HG03159 (cell line): ENCODE data around the gene MEI1.
A peak's percentile ranks its signal among the peaks of the same experiment; 100 is the strongest.
"Not testable (repeated sequence)": the region's sequence is repeated elsewhere in the genome, so short reads cannot be mapped to it uniquely, and the experiment has no call there.

Source experiments
- ATAC-seq: cut with Tn5 transposase; IDR thresholded peaks from one replicate; pipeline ENCODE4 v1.9.1; 2021; ENCODE audit warnings: mild to moderate bottlenecking, moderate library complexity; ENCODE audit not compliant: unreplicated experiment

Gene MEI1

GRCh38 chr22:41733241-41733640 lies 33.9 kb downstream of the MEI1 start:
- not testable (repeated sequence) for ATAC-seq

DNA sequence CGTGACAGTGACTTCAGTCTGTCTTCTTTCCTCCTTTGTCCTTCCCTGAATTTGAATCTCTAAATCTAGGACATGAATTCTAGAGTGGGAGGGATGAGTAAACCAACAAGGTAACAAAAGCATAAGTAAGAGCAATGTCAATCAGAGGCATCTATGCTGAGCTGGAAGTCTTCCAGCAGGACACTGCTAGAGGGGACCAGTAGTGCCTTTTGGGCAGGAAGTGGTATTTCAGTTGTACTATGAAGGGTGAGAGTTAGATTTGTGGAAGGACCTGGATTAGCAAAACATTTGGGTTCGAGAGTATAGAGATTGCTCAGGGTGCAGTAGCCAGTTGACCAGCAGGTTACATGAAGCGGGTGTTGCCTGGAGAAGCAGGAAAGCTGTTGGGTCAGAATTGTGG lies 40.3 kb downstream of the MEI1 start:
- no peak for ATAC-seq

DNA sequence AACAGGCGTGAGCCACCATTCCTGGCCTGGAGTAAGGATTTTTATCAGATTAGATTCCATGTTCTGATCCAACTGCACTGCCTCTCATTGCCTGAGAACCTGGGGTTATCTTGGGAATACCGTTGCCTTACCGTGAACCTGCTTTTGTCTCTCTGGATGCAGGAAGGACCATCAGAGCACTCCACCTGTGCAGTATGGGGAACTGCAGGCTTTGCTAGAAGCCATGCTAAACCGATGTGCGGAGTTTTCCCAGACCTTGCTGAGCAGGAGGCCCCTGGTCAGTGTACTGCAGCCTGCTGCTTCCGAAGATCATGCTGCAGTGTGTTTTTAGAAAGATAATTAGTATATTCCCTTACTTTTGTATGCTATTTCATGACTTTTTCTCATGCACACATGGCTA lies 43.6 kb downstream of the MEI1 start:
- ATAC-seq: no peak

- ATAC-seq: no peak
These were observed 46.7 kb downstream of the MEI1 start for GRCh38 chr22:41745968-41746367.

DNA sequence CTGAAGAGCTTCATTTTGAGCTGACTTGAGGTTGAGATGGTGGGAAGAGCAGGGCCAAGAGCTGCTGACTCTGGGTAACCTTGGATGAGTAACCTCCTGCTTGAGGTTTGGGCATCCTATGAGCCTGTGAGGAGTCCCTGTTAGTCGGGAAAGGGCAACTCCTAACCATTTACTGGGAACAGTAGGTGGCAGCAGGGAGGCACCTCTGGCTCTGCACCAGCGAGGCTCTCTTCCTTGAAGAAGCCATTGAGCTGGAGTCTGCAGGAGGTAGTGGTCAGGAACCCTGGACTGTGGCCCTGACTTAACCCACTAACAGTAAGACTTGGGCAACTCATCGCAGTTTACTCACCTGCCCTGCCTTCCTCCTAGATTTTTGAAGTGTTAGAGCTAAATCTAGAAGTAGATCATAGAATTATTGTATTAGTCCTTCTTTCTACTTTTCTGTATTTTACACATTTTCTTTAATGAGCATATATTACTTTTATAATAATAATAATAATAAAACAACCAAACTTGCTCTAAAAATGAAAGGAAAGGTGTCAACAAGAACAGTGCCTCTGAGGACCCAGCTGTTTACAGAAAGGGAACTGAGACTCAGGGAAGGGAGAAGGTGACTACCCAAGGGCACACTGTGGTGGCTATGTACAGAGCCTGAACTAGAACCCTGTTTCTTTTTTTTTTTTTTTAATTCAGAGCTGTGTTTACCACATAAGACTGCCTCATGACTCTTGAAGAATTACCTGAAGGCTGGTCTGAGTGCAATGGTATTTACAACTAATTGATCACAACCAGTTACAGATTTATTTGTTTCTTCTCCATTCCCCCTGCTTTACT lies 47.5 kb downstream of the MEI1 start:
- peak; percentile 77 for ATAC-seq

DNA sequence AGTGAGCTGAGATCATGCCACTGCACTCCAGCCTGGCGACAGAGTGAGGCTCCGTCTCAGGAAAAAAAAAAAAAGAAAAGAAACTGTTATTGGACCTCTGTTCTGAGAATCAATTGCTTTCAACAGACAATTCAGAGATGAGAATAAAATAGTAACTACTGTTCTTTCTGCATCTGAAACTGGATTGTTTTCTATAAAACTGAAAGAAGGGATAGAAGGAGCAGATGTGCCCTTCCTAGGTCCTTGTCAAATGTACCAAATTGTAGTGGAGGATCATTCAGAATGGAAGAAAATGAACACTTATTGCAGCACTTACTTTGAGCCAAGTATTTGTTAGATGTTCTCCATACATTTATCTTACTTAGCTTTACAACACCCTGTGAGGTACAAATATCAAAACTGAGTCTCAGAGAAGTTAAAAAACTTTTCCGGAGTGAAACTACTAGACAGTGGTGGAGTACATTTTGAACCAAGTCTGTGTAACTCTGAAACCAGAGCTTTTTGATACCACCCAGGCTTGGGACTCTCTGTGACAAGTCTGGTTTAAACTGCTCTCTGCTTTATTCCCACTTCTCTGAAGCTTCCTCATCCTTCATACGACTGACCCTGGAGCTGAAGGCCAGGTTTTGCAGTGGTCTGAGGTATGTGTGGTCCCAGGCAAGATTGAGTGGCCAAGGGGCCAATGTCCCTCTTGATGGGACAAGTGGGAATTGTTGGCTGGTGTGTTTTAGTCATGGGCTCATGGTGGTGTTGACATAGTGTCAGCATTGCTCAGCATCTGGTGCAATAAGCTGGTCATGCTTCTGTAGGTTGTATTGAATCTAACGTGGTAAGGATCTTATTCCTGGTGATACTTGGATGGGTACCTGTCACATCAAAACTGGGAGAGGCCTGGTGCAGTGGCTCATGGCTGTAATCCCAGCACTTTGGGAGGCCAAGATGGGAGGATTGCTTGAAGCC lies 53.0 kb downstream of the MEI1 start:
- ATAC-seq: no peak

DNA sequence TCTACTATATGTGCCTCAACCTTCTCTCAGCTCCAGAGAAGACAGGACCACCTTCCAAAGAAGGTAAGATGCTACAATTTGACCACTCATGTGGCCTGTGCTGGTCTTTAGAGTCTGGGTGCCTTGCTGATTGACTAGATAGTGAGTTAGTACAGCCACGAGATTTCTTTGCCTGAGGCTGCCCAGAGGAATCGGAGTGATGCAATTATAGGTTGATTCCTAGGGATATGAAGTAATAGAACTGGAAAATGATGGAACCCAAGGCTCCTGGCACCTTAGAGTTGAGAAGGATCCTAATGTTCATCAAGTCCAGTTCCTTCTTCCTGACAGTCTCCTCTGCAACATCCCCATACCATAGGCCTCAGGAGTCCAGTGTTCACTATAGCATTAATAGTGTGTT lies 54.7 kb downstream of the MEI1 start:
- ATAC-seq: no peak

GRCh38 chr22:41757502-41757901 lies 58.2 kb downstream of the MEI1 start:
- no peak for ATAC-seq

DNA sequence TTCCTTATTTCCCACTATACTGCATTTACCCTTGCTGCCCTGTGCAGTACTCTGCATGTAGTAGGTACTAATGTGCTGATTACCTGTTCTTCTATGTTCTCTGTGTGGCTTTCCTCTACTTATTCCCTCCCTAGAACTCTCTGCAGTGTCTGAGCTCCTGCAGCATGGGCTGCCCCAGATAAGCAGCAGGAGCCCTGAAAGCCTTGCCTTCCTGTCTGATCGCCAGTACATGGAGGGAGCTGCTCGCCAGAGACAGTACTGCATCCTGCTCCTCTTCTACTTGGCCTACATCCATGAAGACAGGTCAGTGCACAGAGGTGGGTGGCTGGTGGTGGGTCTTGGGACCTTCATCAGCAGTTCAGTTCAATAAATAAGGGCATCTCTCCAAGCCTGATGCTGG lies 58.9 kb downstream of the MEI1 start:
- ATAC-seq: no peak

- no peak for ATAC-seq
These were observed 63.9 kb downstream of the MEI1 start for GRCh38 chr22:41762980-41763779.

GRCh38 chr22:41766476-41766875 lies 67.2 kb downstream of the MEI1 start:
- no peak for ATAC-seq

DNA sequence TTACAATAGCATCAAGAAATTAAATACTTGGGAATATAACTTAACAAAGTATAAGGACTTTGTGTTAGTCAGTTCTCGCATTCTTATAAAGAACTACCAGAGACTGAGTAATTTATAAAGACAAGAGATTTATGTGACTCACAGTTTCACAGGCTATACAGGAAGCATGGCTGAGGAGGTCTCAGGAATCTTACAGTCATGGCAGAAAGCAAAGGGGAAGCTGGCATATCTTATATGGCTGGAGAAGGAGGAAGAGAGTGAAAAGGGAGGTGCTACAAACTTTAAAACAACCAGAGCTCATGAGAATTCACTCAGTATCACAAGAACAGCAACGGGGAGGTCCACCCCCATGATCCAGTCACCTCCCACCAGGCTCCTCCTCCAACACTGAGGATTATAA lies 69.1 kb downstream of the MEI1 start:
- ATAC-seq: no peak

- no peak for ATAC-seq
These were observed 71.6 kb downstream of the MEI1 start for GRCh38 chr22:41770715-41771468.

DNA sequence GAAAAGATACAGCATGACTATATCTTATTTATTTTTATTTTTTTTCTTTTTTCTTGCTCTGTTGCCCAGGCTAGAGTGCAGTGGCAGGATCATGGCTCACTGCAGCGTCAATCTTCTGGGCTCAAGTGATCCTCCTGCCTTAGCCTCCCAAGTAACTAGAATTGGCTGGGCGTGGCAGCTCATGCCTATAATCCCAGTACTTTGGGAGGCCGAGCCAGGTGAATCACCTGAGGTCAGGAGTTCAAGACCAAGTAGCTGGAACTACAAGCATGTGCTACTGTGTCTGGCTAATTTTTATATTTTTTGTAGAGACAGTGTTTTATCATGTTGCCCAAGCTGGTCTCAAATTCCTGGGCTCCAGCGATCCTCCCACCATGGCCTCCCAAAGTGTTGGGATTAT lies 72.9 kb downstream of the MEI1 start:
- no peak for ATAC-seq

GRCh38 chr22:41772645-41773044 lies 73.3 kb downstream of the MEI1 start:
- ATAC-seq: no peak

DNA sequence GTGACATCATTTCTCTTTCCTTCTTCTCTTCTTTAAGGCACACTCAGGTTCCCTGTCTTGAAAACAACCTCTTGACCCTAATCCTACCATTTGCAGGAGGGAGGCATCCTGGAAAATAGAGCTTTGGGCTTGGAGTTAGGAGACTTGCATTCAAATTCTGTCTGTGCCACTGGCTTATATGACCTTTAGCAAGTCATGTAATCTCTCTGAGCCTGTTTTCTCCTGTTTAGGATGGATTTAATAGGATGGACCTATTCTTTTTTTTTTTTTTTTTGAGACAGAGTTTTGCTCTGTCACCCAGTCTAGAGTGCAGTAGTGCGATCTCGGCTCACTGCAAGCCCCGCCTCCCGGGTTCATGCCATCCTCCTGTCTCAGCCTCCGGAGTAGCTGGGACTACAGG lies 76.0 kb downstream of the MEI1 start:
- no peak for ATAC-seq

DNA sequence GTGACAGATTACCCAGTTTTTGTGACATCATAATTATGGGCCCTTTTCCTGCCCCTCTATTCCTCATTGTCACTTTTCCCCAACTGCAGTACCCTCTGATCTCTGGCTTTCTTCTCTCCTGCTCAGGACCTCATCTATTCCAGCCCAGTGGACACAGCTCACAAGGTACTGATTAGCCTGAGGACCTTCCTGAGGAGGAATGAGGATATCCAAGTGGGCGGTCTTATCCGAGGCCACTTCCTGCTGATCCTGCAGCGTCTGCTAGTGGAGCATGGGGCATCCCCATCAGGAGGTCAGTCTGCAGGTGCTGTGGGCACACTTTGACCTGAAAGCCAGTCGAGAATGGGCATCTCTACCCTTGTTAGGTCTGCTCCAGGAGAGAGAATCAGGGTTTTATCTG lies 76.7 kb downstream of the MEI1 start:
- no peak for ATAC-seq

GRCh38 chr22:41776381-41776780 lies 77.1 kb downstream of the MEI1 start:
- ATAC-seq: no peak

DNA sequence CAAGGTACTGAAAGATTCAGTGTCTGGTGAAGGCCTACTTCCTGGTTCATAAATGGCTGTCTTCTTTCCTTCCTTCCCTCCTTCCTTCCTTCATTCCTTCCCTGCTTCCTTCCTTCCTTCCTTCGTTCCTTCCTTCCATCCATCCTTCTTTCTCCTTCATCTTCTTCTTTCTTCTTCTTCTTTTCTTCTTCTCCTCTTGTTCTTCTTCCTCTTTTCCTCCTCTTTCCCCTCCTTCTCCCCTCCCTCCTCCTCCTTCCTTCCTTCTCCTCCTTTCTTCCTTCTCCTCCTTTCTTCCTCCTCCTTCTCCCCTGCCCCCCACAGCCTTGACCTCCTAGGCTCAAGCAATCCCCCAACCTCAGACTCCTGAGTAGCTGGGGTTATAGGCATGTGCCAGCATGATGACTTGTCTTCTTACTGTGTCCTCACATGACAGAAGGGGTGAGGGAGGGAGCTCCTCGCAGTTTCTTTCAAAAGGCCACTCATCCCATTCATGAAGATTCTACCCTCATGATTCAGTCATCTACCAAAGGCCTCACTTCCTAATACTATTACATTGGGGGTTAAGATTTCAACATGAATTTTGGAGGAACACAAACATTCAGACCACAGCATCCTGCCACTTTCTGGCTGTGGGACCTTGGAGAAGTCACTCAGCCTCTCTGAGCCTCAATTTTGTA lies 78.6 kb downstream of the MEI1 start:
- no peak for ATAC-seq
